Forelimb muscle (tissue), 1 donor: ENCODE measurements around the gene NME2. TPM values are rescaled to one million over a fixed set of nuclear protein-coding genes. Genes with fewer than 3 reads are reported as not detected.

ENCODE experiments used
- DNase-seq: peaks from one replicate; pipeline ENCODE4 v3.0.0-alpha.2; 2013; ENCODE audit warnings: low read depth
- polyA plus RNA-seq: library from polyadenylated mRNA; unstranded; fragments of 120-200 nt; gene quantifications from one replicate; pipeline ENCODE4 v1.2.1, GENCODE V29; 2013; ENCODE audit not compliant: insufficient read length

Gene NME2
- polyA plus RNA-seq, 1 donor: 386 TPM

DNA sequence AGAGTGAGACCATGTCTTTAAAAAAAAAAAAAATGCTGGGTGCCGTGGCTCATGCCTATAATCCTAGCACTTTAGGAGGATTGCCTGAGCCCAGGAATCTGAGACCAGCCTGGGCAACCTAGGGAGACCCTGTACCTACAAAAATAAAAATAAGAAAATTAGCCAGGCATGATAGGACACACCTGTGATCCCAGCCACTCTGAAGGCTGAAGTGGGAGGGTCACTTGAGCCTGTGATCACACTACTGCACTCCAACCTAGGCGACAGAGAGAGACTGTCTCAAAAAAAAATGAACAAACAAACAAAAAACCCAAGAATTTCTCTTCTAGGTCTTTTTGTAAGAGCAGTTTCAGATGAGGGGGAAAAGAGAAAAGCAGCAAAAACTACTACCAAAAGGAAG lies 34.6 kb downstream of the NME2 start:
- DNase-seq: no peak

DNA sequence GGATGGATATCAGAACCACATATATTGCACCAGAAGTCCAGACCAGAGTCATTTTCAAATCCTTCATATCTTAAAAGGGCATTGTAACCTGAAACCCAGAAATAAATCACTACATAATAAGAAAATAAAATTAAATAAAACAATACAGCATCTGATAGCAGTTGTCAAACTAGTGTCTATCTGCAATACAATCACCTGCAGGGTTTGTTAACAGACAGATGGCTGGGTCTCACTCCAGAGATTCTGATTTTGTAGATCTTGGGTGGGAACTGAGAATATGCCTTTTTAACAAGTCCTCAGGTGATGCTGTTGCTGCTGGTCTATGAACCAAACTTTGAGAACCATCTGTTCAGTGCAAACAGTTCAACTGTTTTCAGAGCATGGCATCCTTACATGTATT lies 37.6 kb downstream of the NME2 start:
- no peak for DNase-seq

DNA sequence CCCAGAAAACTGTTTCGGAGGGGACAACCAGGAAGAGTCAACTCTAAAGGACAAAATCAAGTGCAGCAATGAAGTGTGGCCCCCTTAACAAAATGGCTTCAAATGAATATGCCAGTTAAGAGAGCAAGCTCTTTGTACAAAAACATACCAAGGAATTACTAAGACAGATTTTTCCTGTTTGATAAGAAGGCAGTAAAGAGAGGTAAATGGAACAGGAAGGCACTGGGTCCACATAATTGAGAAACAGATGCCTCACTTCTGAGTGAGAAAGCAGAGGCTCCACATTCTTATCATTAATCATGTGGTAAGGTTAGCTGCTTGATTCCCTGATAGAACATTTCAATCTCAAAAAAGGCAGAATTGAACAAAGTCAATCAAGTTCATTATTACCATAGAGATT lies 48.7 kb downstream of the NME2 start:
- no peak for DNase-seq

DNA sequence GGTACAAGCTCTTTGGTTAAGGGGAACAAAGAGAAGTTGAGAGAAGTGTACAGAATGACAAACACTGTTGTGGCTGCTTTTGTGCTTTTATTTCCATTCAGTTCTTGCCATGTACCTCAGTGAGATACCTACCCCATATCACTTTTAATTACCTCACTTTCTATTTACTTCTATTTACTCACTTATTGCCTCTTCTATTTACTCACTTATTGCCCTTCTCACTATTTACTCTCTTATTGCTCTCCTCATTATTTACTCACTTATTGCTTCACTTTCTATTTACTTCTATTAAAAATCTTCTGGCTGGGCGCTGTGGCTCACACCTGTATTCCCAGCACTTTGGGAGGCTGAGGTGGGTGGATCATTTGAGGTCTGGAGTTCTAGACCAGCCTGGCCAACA lies 51.7 kb downstream of the NME2 start:
- no peak for DNase-seq

DNA sequence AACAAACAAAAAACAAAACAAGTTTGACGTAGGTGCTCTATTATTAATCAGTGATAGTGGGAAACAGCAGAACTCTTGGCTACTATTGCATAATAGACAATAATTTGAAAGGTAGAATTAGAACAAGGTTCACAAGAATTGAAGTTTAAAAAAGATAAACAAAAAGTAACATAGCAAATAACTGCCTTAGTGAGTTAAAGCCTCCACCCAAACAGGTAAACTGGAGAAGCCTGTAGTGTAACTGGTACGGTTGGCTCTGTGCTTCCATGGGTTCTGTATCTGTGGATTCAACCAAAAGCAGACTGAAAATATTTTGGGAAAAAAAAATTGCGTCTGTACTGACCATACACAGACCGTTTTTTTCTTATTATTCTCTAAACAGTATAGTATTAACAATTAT lies 55.1 kb downstream of the NME2 start:
- DNase-seq: no peak

Other genes with a start within 250 kb of the NME2 start
- 71.8 TPM for gene SPAG9, start 45.5 kb upstream of the NME2 start, polyA plus RNA-seq
- gene NME1, start 12.9 kb upstream of the NME2 start, polyA plus RNA-seq: 45.9 TPM
- gene MBTD1, start 93.6 kb downstream of the NME2 start, polyA plus RNA-seq: 22.3 TPM
- 26.2 TPM for gene UTP18, start 94.1 kb downstream of the NME2 start, polyA plus RNA-seq